CD4-positive, alpha-beta T cell (primary cell): ENCODE data around the gene FGFRL1. TPM values are rescaled to one million over a fixed set of nuclear protein-coding genes. Genes with fewer than 3 reads are reported as not detected.

Experiments used
- ATAC-seq: fragments of 200-7000 bp; cut with Tn5 transposase; one replicate; pipeline ENCODE4 v1.10.0; 2022; ENCODE audit warnings: mild to moderate bottlenecking; ENCODE audit not compliant: poor library complexity
- CTCF ChIA-PET: fragments of 350-600 bp; sonication (Branson Sonifier 250); formaldehyde crosslinking; loops from one replicate; lab custom pipeline; 2021; ENCODE audit warnings: antibody characterized with exemption, inconsistent platforms; lab: Charles Lee
- POLR2A ChIA-PET: fragments of 350-600 bp; sonication (Branson Sonifier 250); formaldehyde crosslinking; loops from one replicate; lab custom pipeline; 2021; ENCODE audit warnings: antibody characterized with exemption, inconsistent platforms; lab: Charles Lee
- DNase-seq, 14 experiments: peaks; one replicate each; pipeline ENCODE4 v3.0.0-alpha.2; 2013 to 2020; ENCODE audit warnings: mixed read lengths in 2 of 14
- H3K27ac ChIP-seq, 2 donors: one replicate each; pipeline versions ENCODE4 v1.5.1 to v1.7.0; 2013; ENCODE audit warnings: low read length in 2 of 2, low read depth in 1 of 2, mild to moderate bottlenecking in 1 of 2
- H3K27me3 ChIP-seq, 2 experiments: 1 replicate in 1 of 2; 2 replicates in 1 of 2; pipeline versions ENCODE4 v1.6.1 to v1.7.0; 2013; ENCODE audit warnings: low read length in 2 of 2, control low read depth in 1 of 2, mild to moderate bottlenecking in 1 of 2, moderate library complexity in 1 of 2; ENCODE audit not compliant: insufficient read depth in 2 of 2, control insufficient read depth in 1 of 2
- H3K36me3 ChIP-seq: one replicate; pipeline ENCODE4 v1.6.1; 2013; ENCODE audit warnings: low read length, control low read depth; ENCODE audit not compliant: insufficient read depth
- H3K4me1 ChIP-seq: one replicate; pipeline ENCODE4 v1.6.1; 2013; ENCODE audit warnings: low read length, control low read depth; ENCODE audit not compliant: insufficient read depth
- H3K4me3 ChIP-seq: one replicate; pipeline ENCODE4 v1.5.1; 2013; ENCODE audit warnings: mild to moderate bottlenecking, low read length, moderate library complexity
- H3K9me3 ChIP-seq, 2 experiments: 1 replicate in 1 of 2; 2 replicates in 1 of 2; pipeline versions ENCODE4 v1.6.1 to v1.7.0; 2013; ENCODE audit warnings: low read length in 2 of 2, mild to moderate bottlenecking in 2 of 2, control low read depth in 1 of 2, moderate library complexity in 1 of 2; ENCODE audit not compliant: control insufficient read depth in 1 of 2, insufficient read depth in 1 of 2
- H3K27ac Mint-ChIP-seq: one replicate; pipeline ENCODE4 v1.8.0; 2020; ENCODE audit warnings: mixed read lengths
- H3K27me3 Mint-ChIP-seq: one replicate; pipeline ENCODE4 v1.8.0; 2021; ENCODE audit warnings: mixed read lengths
- H3K36me3 Mint-ChIP-seq: one replicate; pipeline ENCODE4 v1.8.0; 2021; ENCODE audit warnings: low read depth, mixed read lengths
- H3K4me1 Mint-ChIP-seq: one replicate; pipeline ENCODE4 v1.8.0; 2021; ENCODE audit warnings: low read depth, mixed read lengths
- H3K4me3 Mint-ChIP-seq: one replicate; pipeline ENCODE4 v1.8.0; 2020; ENCODE audit warnings: mild to moderate bottlenecking, mixed read lengths
- H3K9me3 Mint-ChIP-seq: one replicate; pipeline ENCODE4 v1.8.0; 2020; ENCODE audit warnings: mixed read lengths
- CTCF ChIP-seq: fragments of 200-600 bp; IDR thresholded peaks from one replicate; pipeline ENCODE4 v1.8.0; 2022; ENCODE audit warnings: antibody characterized with exemption, mild to moderate bottlenecking
- intact Hi-C, 2 experiments: fragments of 100-400 bp; cut with DNase I in 1 of 2; cut with micrococcal nuclease in 1 of 2; formaldehyde crosslinking; loops; one replicate each; pipeline versions ENCODE4 v1.15.1 to v1.9.0; 2023 to 2025; cut with DNase I, micrococcal nuclease
- total RNA-seq, 174 experiments: library from RNA in 2 of 174; stranded (reverse) in 2 of 174; gene quantifications; one replicate each; pipeline ENCODE4 v1.2.3 and lab custom pipeline; 2021 to 2026

The FGFRL1 gene
- total RNA-seq, 2 experiments from 2014 or later: 21.8 to 25.0 TPM

GRCh38 chr4:1036095-1036494 is 24.7 kb downstream of the FGFRL1 start:
- no peak for TF ChIP-seq CTCF
- Mint-ChIP-seq H3K36me3 (no peaks in the 10 kb centered on the region), H3K27ac (no peak overlapping the region), H3K27me3 (no peaks in the 10 kb centered on the region), H3K4me1 (no peaks in the 10 kb centered on the region), H3K9me3 (no peaks in the 10 kb centered on the region), H3K4me3 (no peak overlapping the region)
- Histone ChIP-seq H3K27me3 (peaks cover 4% of the 10 kb centered on the region in 2 experiments), H3K36me3 (no peaks in the 10 kb centered on the region), H3K27ac (no peak overlapping the region), H3K9me3 (peaks cover 0 to 7% of the 10 kb centered on the region in 2 experiments), H3K4me1 (no peaks in the 10 kb centered on the region), H3K4me3 (no peak overlapping the region)
- intact Hi-C loops: no loop called here
- ChIA-PET CTCF (no interaction called here), POLR2A (no interaction called here)
- no peak for DNase-seq
- no peak for ATAC-seq

GRCh38 chr4:1036976-1037810 is 25.8 kb downstream of the FGFRL1 start:
- H3K36me3 ChIP-seq: no peaks in the 10 kb centered on the region
- no peaks in the 10 kb centered on the region for H3K4me1 ChIP-seq
- no peak for DNase-seq
- Mint-ChIP-seq H3K4me1 (no peaks in the 10 kb centered on the region), H3K36me3 (no peaks in the 10 kb centered on the region), H3K4me3 (no peak overlapping the region), H3K9me3 (no peaks in the 10 kb centered on the region), H3K27me3 (no peaks in the 10 kb centered on the region), H3K27ac (no peak overlapping the region)
- ATAC-seq: no peak
- ChIA-PET CTCF (no interaction called here), POLR2A (no interaction called here)
- TF ChIP-seq CTCF: no peak
- peaks cover 0 to 7% of the 10 kb centered on the region in 2 experiments for H3K9me3 ChIP-seq
- H3K4me3 ChIP-seq: no peak overlapping the region
- H3K27ac ChIP-seq: no peak overlapping the region
- peaks cover 3 to 4% of the 10 kb centered on the region in 2 experiments for H3K27me3 ChIP-seq
- intact Hi-C loops: no loop called here

- no peak overlapping the region for H3K27ac Mint-ChIP-seq
- no peaks in the 10 kb centered on the region for H3K36me3 ChIP-seq
- CTCF ChIA-PET: no interaction called here
- no peaks in the 10 kb centered on the region for H3K4me1 Mint-ChIP-seq
- peaks cover 5% of the 10 kb centered on the region for H3K27me3 Mint-ChIP-seq
- H3K4me3 ChIP-seq: no peak overlapping the region
- H3K4me1 ChIP-seq: no peaks in the 10 kb centered on the region
- intact Hi-C loops: no loop called here
- H3K27me3 ChIP-seq: peaks cover 2 to 6% of the 10 kb centered on the region in 2 experiments
- no peaks in the 10 kb centered on the region for H3K9me3 ChIP-seq
- no peak overlapping the region for H3K4me3 Mint-ChIP-seq
- ATAC-seq (no peak), DNase-seq (no peak)
- POLR2A ChIA-PET: no interaction called here
- no peak overlapping the region for H3K27ac ChIP-seq
- no peak for TF ChIP-seq CTCF
- H3K36me3 Mint-ChIP-seq: no peaks in the 10 kb centered on the region
- H3K9me3 Mint-ChIP-seq: no peaks in the 10 kb centered on the region
Observed at GRCh38 chr4:1038948-1039492, 27.6 kb downstream of the FGFRL1 start.
